GM21528 (cell line): ENCODE data around the gene PIK3R3.
"Not testable (repeated sequence)": the region's sequence is repeated elsewhere in the genome, so short reads cannot be mapped to it uniquely, and the experiment has no call there.

ENCODE experiments used
- ATAC-seq: cut with Tn5 transposase; IDR thresholded peaks from one replicate; pipeline ENCODE4 v1.9.1; 2021; ENCODE audit warnings: mild to moderate bottlenecking, moderate library complexity; ENCODE audit not compliant: unreplicated experiment, low FRiP score

Gene PIK3R3

GRCh38 chr1:46076343-46076742 lies 56.1 kb downstream of the PIK3R3 start:
- no peak for ATAC-seq

GRCh38 chr1:46072975-46073374 lies 59.5 kb downstream of the PIK3R3 start:
- no peak for ATAC-seq

- no peak for ATAC-seq
These were observed 62.1 kb downstream of the PIK3R3 start for GRCh38 chr1:46070164-46070814.

GRCh38 chr1:46068525-46068924 lies 63.9 kb downstream of the PIK3R3 start:
- no peak for ATAC-seq

- no peak for ATAC-seq
These were observed 64.8 kb downstream of the PIK3R3 start for GRCh38 chr1:46067652-46068051.

GRCh38 chr1:46065405-46065804 lies 67.0 kb downstream of the PIK3R3 start:
- no peak for ATAC-seq

- no peak for ATAC-seq
These were observed 67.7 kb downstream of the PIK3R3 start for GRCh38 chr1:46064708-46065107.

- no peak for ATAC-seq
These were observed 69.6 kb downstream of the PIK3R3 start for GRCh38 chr1:46062651-46063319.

- no peak for ATAC-seq
These were observed 71.3 kb downstream of the PIK3R3 start for GRCh38 chr1:46061146-46061545.

- ATAC-seq = no peak
These were observed 73.5 kb downstream of the PIK3R3 start for GRCh38 chr1:46058936-46059335.

- ATAC-seq = no peak
These were observed 74.6 kb downstream of the PIK3R3 start for GRCh38 chr1:46057781-46058180.

GRCh38 chr1:46057215-46057614 lies 75.2 kb downstream of the PIK3R3 start:
- ATAC-seq = not testable (repeated sequence)

GRCh38 chr1:46056325-46056724 lies 76.1 kb downstream of the PIK3R3 start:
- no peak for ATAC-seq

- ATAC-seq = no peak
These were observed 78.7 kb downstream of the PIK3R3 start for GRCh38 chr1:46053734-46054133.

- ATAC-seq = peak; percentile 7
These were observed 88.3 kb downstream of the PIK3R3 start for GRCh38 chr1:46044116-46044515.

- ATAC-seq = peak; percentile 86
These were observed 88.9 kb downstream of the PIK3R3 start for GRCh38 chr1:46043458-46044017.

GRCh38 chr1:46041974-46042373 lies 90.5 kb downstream of the PIK3R3 start:
- no peak for ATAC-seq

GRCh38 chr1:46041551-46041950 lies 90.9 kb downstream of the PIK3R3 start:
- ATAC-seq = no peak

GRCh38 chr1:46039571-46040052 lies 92.8 kb downstream of the PIK3R3 start:
- ATAC-seq = no peak

GRCh38 chr1:46036894-46037839 lies 95.3 kb downstream of the PIK3R3 start:
- ATAC-seq = no peak
